ENCODE data around the gene SCD. TPM values are rescaled to one million over a fixed set of nuclear protein-coding genes. Genes with fewer than 3 reads are reported as not detected.
A peak's percentile ranks its signal among the peaks of the same experiment; 100 is the strongest.

Gene SCD
- total RNA-seq, 1 donor from 2014 or later: 276 TPM

DNA sequence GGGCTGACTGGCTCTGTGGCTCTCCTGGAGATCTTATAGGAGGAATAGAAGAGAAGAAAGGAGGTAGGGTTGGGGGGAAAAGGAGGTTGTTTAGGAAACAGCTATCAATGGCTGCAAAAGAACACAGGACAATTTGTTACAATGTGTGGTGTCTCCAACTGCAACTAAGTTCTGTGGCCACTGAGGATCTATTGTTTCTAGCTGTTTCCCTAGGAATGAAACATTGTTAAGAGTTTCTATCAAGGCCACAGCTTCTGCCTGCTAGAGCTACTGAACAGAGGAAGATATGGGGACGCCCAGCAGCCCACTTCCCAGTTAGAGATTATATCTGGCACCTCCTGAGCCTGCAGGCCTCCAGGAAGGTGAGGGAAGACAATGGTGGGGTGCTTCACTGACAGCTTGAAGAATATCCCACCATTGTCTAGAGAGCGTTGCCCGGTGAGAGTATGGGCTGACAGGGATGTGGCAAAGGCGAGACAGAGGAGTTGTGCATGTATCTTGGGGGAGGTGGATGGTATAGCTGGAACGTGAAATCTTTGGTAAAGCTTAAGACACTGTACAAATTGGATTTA lies 4.0 kb downstream of the SCD start:
- Histone ChIP-seq H3K27ac (no peak overlapping the region), H3K9me3 (no peaks in the 10 kb centered on the region), H3K27me3 (no peaks in the 10 kb centered on the region), H3K4me1 (peaks cover 8% of the 10 kb centered on the region), H3K36me3 (peaks cover 29% of the 10 kb centered on the region), H3K4me3 (peak overlapping the region; percentile 72)
- intact Hi-C loops (cut with DNase I): no loop called here
- DNase-seq: no peak
- no peak for TF ChIP-seq CTCF (IDR thresholded peaks at IDR 0.05)
- ATAC-seq: no peak

GRCh38 chr10:100353770-100354485 lies 6.9 kb downstream of the SCD start:
- Histone ChIP-seq H3K4me1 (no peaks in the 10 kb centered on the region), H3K36me3 (peaks cover 29% of the 10 kb centered on the region), H3K9me3 (no peaks in the 10 kb centered on the region), H3K27ac (no peak overlapping the region), H3K27me3 (no peaks in the 10 kb centered on the region), H3K4me3 (no peak overlapping the region)
- no peak for DNase-seq
- intact Hi-C loops (cut with DNase I): no loop called here
- TF ChIP-seq CTCF (IDR thresholded peaks at IDR 0.05): no peak
- no peak for ATAC-seq

DNA sequence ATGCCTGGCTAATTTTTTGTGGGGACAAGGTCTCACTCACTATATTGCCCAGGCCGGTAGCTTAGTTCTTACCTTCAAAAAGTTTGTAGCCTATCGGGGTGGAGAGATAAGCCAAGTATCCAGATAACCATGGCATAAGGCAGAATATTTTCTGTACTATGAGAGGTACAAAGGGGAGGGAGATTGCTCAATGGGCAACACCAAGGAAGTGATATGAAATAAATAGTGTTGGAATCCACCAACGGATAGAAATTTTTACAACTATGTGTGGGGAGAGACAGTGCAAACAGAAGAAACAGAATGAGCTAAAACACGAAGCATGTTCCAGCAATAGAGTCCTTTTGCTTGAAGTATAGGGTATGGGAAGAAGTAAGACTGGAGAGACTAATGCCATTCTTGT lies 8.1 kb downstream of the SCD start:
- Histone ChIP-seq H3K27me3 (no peaks in the 10 kb centered on the region), H3K4me3 (no peak overlapping the region), H3K36me3 (peaks cover 32% of the 10 kb centered on the region), H3K27ac (no peak overlapping the region), H3K9me3 (no peaks in the 10 kb centered on the region), H3K4me1 (peaks cover 8% of the 10 kb centered on the region)
- no peak for TF ChIP-seq CTCF (IDR thresholded peaks at IDR 0.05)
- intact Hi-C loops (cut with DNase I): no loop called here
- no peak for ATAC-seq
- no peak for DNase-seq

DNA sequence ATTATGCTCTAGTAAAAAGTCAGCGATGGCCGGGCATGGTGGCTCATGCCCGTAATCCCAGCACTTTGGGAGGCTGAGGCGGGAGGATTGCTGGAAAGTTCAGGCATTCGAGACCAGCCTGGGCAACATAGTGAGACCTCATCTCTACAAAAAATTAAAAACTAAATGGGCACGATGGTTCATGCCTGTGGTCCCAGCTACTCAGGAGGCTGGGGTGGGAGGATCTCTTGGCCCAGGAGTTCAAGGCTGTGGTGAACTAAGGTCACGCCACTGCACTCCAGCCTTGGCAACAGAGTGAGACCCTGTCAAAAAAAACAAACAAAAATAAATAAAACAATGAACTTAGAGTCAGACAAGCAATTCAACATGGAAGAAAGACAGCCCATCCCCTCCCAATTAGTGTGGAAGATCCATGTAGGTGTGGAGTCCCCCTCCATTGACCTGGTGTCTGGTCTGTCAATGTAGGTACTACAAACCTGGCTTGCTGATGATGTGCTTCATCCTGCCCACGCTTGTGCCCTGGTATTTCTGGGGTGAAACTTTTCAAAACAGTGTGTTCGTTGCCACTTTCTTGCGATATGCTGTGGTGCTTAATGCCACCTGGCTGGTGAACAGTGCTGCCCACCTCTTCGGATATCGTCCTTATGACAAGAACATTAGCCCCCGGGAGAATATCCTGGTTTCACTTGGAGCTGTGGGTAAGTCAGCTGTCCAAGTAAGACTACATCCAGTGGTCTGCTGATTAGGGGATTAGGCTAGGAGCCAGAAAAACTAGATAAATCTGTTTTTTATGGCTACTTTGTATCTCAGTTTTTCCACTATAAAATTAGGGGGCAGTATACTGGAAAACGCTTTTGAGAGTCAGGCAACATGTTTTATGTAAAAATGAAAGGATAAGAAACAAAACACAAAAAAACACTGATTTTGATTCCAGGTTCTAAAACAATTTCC lies 9.3 kb downstream of the SCD start:
- Histone ChIP-seq H3K27ac (no peak overlapping the region), H3K36me3 (peaks cover 35% of the 10 kb centered on the region), H3K4me3 (no peak overlapping the region), H3K9me3 (no peaks in the 10 kb centered on the region), H3K4me1 (peaks cover 8% of the 10 kb centered on the region), H3K27me3 (no peaks in the 10 kb centered on the region)
- ATAC-seq: no peak
- no peak for DNase-seq
- no peak for TF ChIP-seq CTCF (IDR thresholded peaks at IDR 0.05)
- intact Hi-C loops (cut with DNase I): no loop called here

DNA sequence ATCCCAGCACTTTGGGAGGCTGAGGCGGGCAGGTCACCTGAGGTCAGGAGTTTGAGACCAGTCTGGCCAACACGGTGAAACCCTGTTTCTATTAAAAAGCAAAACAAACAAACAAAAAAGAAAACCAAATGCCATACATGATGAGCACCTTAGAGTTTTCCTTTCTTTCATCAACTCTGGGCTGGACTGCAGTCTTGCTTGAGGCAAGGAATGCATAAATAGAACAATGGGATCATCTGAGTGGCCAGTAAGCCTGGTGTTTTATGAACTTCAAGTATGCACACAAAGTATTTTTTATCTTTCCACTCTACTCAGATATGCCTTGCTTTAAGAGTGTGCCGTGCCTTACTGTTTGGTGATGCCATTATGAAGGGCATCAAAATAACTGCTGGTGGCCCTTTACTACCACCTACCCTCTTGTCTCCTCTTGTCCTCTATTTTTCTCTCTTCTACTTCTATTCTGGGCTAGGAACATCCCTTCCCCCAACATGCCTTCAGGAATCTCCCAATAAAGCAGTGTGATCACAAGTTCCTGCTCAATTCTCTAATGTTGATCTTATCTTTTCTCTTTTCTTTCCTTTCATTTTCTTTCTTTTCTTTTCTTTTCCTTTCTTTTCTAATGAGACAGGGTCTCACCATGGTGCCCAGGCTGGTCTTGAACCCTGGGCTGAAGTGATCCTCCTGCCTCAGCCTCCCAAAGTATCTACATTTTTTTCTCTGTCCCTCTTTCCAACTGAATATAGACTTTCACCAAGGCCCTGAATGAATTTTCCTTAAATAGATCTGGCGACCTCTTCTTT lies 10.2 kb downstream of the SCD start:
- TF ChIP-seq CTCF (IDR thresholded peaks at IDR 0.05): no peak
- ATAC-seq (no peak), DNase-seq (no peak)
- Histone ChIP-seq H3K27ac (no peak overlapping the region), H3K27me3 (no peaks in the 10 kb centered on the region), H3K9me3 (no peaks in the 10 kb centered on the region), H3K36me3 (peaks cover 34% of the 10 kb centered on the region), H3K4me1 (peaks cover 8% of the 10 kb centered on the region), H3K4me3 (no peak overlapping the region)
- intact Hi-C loops (cut with DNase I): no loop called here

All from upper lobe of right lung (tissue), 1 donor.